Loucy (cell line): ENCODE results near the gene ELF3.

Experiments used
- H2AFZ ChIP-seq: fragments of 200-600 bp; sonication (generic); 2 replicates; pipeline ENCODE4 v1.6.0; 2016; ENCODE audit warnings: antibody characterized with exemption, mild to moderate bottlenecking, low read length, moderate library complexity
- H3F3A ChIP-seq: fragments of 200-600 bp; 2 replicates; pipeline ENCODE4 v1.6.0; 2016; ENCODE audit warnings: antibody characterized with exemption, low read depth, mild to moderate bottlenecking
- H3K27me3 ChIP-seq: fragments of 200-600 bp; sonication (generic); 2 replicates; pipeline ENCODE4 v1.6.1; 2014; ENCODE audit warnings: low read length, mild to moderate bottlenecking; ENCODE audit not compliant: insufficient read depth, poor library complexity, severe bottlenecking
- H3K36me3 ChIP-seq: fragments of 200-600 bp; sonication (generic); 2 replicates; pipeline ENCODE4 v1.6.1; 2016; ENCODE audit warnings: low read length; ENCODE audit not compliant: insufficient read depth
- H3K4me1 ChIP-seq: fragments of 200-600 bp; sonication (generic); 2 replicates; pipeline ENCODE4 v1.5.1; 2014; ENCODE audit warnings: low read length, mild to moderate bottlenecking; ENCODE audit not compliant: insufficient read depth, poor library complexity, severe bottlenecking
- H3K4me2 ChIP-seq: fragments of 200-600 bp; sonication (generic); 2 replicates; pipeline ENCODE4 v1.6.0; 2014; ENCODE audit warnings: antibody characterized with exemption, low read length, low read depth, mild to moderate bottlenecking; ENCODE audit not compliant: poor library complexity, severe bottlenecking
- H3K4me3 ChIP-seq: fragments of 200-600 bp; sonication (generic); 2 replicates; pipeline ENCODE4 v1.5.1; 2014; ENCODE audit warnings: low read length, mild to moderate bottlenecking, mixed read lengths; ENCODE audit not compliant: poor library complexity, severe bottlenecking
- H3K79me2 ChIP-seq: fragments of 200-600 bp; sonication (generic); 2 replicates; pipeline ENCODE4 v1.6.1; 2014; ENCODE audit warnings: low read length; ENCODE audit not compliant: insufficient read depth
- H3K9ac ChIP-seq: fragments of 200-600 bp; sonication (generic); 2 replicates; pipeline ENCODE4 v1.6.0; 2014; ENCODE audit warnings: mild to moderate bottlenecking, low read depth, low read length, moderate library complexity; ENCODE audit not compliant: poor library complexity, severe bottlenecking
- H3K9me2 ChIP-seq: fragments of 200-600 bp; sonication (generic); replicated peaks from 2 replicates; pipeline ENCODE4 v1.6.1; 2016; ENCODE audit warnings: low read depth, low read length, mixed read lengths
- H3K9me3 ChIP-seq: fragments of 200-600 bp; sonication (generic); 2 replicates; pipeline ENCODE4 v1.6.1; 2014; ENCODE audit warnings: mild to moderate bottlenecking, antibody characterized with exemption, low read length, low read depth; ENCODE audit not compliant: insufficient read depth
- H4K20me1 ChIP-seq: fragments of 200-600 bp; sonication (generic); 2 replicates; pipeline ENCODE4 v1.6.0; 2014; ENCODE audit warnings: antibody characterized with exemption, low read length, mild to moderate bottlenecking; ENCODE audit not compliant: insufficient read depth, poor library complexity, severe bottlenecking
- EZH2phosphoT487 ChIP-seq: fragments of 200-600 bp; IDR thresholded peaks from 2 replicates; pipeline ENCODE4 v1.6.1; 2018; ENCODE audit warnings: antibody characterized with exemption, mild to moderate bottlenecking, moderate library complexity, borderline replicate concordance
- TF ChIP-seq, protein P1 (sequence below): fragments of 200-600 bp; sonication (generic); conservative IDR thresholded peaks from 2 replicates; pipeline ENCODE4 v1.5.1; 2014; ENCODE audit warnings: mild to moderate bottlenecking, antibody characterized with exemption, low read length

The ELF3 gene

DNA sequence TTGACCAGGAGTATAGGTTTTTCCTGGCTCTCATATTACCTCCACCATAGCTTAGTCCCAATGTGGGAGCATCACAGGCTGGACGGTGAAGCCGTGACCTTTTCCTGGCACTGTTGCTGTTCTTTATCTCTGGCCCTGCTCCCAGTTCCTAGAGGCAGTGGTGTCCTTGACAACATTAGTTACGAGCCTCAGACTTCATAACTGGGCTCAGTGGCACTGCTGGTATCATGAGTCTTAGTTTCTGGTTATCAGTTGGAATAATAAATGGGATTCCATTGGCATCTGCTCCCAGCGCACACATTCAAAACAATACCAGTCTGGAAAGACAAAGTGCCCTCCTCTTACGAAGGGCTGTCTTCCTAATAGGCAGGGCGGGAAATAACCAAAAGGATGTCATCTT is 20.0 kb upstream of the ELF3 start:
- Histone ChIP-seq H3K9me3 (no peaks in the 10 kb centered on the region), H3K9ac (no peak overlapping the region), H2AFZ (no peak overlapping the region), H3K9me2 (no peaks in the 10 kb centered on the region), H3K79me2 (peaks cover 25% of the 10 kb centered on the region), H4K20me1 (peaks cover 5% of the 10 kb centered on the region), H3K27me3 (no peaks in the 10 kb centered on the region), H3K4me2 (no peak overlapping the region), H3K36me3 (peaks cover 52% of the 10 kb centered on the region; the same call in 1 of the 2 replicates), H3F3A (no peaks in the 10 kb centered on the region), H3K4me3 (no peak overlapping the region), H3K4me1 (peaks cover 3% of the 10 kb centered on the region)
- TF ChIP-seq, protein P1, sequence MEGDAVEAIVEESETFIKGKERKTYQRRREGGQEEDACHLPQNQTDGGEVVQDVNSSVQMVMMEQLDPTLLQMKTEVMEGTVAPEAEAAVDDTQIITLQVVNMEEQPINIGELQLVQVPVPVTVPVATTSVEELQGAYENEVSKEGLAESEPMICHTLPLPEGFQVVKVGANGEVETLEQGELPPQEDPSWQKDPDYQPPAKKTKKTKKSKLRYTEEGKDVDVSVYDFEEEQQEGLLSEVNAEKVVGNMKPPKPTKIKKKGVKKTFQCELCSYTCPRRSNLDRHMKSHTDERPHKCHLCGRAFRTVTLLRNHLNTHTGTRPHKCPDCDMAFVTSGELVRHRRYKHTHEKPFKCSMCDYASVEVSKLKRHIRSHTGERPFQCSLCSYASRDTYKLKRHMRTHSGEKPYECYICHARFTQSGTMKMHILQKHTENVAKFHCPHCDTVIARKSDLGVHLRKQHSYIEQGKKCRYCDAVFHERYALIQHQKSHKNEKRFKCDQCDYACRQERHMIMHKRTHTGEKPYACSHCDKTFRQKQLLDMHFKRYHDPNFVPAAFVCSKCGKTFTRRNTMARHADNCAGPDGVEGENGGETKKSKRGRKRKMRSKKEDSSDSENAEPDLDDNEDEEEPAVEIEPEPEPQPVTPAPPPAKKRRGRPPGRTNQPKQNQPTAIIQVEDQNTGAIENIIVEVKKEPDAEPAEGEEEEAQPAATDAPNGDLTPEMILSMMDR, result no peak
- no peak for TF ChIP-seq EZH2phosphoT487

DNA sequence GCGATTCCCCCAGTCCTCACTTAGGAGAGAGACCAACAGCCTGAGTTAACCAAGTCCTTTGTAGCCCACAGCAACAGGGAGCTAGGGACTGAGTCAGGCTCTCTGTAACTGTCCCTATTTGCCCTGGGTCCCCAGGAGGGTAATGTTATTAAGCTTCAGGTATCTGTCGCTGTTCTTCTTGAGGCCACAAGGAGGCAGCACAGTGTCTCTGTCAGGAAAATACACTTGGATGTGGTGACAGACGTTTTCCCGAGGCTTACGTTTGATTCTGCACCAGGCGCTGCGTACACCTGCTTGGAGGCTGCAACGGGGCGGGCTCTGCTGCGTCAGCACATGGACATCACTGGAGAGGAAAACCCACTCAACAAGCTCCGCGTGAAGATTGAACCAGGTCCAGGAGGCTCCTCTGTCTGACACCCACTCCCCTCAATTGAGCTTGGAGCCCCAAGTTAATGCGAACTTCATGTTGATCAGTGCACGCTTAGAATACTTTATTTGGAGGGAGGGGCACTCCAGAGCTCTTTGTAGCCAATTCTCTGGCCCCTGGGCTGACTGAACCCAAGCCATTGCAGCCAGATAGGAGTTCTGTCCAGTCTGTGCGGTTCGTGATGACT is 10.7 kb upstream of the ELF3 start:
- Histone ChIP-seq H2AFZ (no peak overlapping the region), H3K27me3 (no peaks in the 10 kb centered on the region), H3K4me2 (no peak overlapping the region), H3K79me2 (no peaks in the 10 kb centered on the region), H3K9me2 (no peaks in the 10 kb centered on the region), H3K9me3 (no peaks in the 10 kb centered on the region), H3K4me1 (no peaks in the 10 kb centered on the region), H4K20me1 (no peaks in the 10 kb centered on the region), H3K36me3 (peaks cover 70% of the 10 kb centered on the region; the same call in 1 of the 2 replicates), H3K4me3 (no peak overlapping the region), H3K9ac (no peak overlapping the region), H3F3A (no peaks in the 10 kb centered on the region)
- no peak for TF ChIP-seq EZH2phosphoT487
- TF ChIP-seq, protein P1, result peak; percentile 76

DNA sequence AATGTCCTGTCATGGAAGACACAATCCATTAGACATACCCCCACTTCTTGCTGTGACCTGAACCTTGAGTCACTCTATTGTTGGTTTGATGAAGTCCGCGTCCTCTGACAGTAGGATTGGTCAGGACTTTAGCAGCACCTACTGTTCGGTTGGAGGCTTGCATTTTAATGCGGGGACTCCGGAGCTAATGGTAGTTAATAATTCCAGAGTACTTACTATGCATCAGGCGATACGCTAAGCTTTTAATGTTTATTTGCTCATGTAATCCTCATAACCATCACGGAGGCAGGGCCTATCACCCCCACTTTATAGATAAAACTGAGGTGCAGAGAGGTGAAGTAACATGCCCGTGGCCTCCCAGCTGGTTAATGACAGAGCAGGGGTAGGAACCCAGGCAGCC is 7.9 kb upstream of the ELF3 start:
- peaks cover 58% of the 10 kb centered on the region; the same call in 1 of the 2 replicates for H3K36me3 ChIP-seq
- no peaks in the 10 kb centered on the region for H3F3A ChIP-seq
- H3K9me2 ChIP-seq, result no peaks in the 10 kb centered on the region
- TF ChIP-seq EZH2phosphoT487, result no peak
- TF ChIP-seq, protein P1, result no peak
- no peak overlapping the region for H3K4me2 ChIP-seq
- H3K9me3 ChIP-seq, result no peaks in the 10 kb centered on the region
- H2AFZ ChIP-seq, result no peak overlapping the region
- H3K27me3 ChIP-seq, result no peaks in the 10 kb centered on the region
- no peak overlapping the region for H3K4me3 ChIP-seq
- no peaks in the 10 kb centered on the region for H4K20me1 ChIP-seq
- H3K9ac ChIP-seq, result no peak overlapping the region
- H3K4me1 ChIP-seq, result no peaks in the 10 kb centered on the region
- no peaks in the 10 kb centered on the region for H3K79me2 ChIP-seq
